IPS DF 4.7 (cell line): ENCODE results near the gene UBE2G2.
"Not testable (repeated sequence)": the region's sequence is repeated elsewhere in the genome, so short reads cannot be mapped to it uniquely, and the experiment has no call there.

Source experiments
- DNase-seq: peaks from one replicate; pipeline ENCODE4 v3.0.0-alpha.2; 2013; ENCODE audit warnings: low spot score; ENCODE audit errors: extremely low read depth

The UBE2G2 gene

GRCh38 chr21:44836349-44836665 is 34.7 kb upstream of the UBE2G2 start:
- DNase-seq = no peak

- no peak for DNase-seq
Observed at GRCh38 chr21:44835647-44835973, 34.0 kb upstream of the UBE2G2 start.

- DNase-seq = no peak
Observed at GRCh38 chr21:44834951-44835646, 33.5 kb upstream of the UBE2G2 start.

GRCh38 chr21:44834231-44834950 is 32.8 kb upstream of the UBE2G2 start:
- DNase-seq = no peak

GRCh38 chr21:44833663-44834062 is 32.0 kb upstream of the UBE2G2 start:
- DNase-seq = no peak

GRCh38 chr21:44832516-44833255 is 31.1 kb upstream of the UBE2G2 start:
- DNase-seq = not testable (repeated sequence)

- no peak for DNase-seq
Observed at GRCh38 chr21:44831227-44831860, 29.7 kb upstream of the UBE2G2 start.

- DNase-seq = no peak
Observed at GRCh38 chr21:44829507-44830092, 28.0 kb upstream of the UBE2G2 start.

GRCh38 chr21:44828362-44829056 is 26.9 kb upstream of the UBE2G2 start:
- DNase-seq = no peak

- DNase-seq = no peak
Observed at GRCh38 chr21:44823179-44823660, 21.6 kb upstream of the UBE2G2 start.

- no peak for DNase-seq
Observed at GRCh38 chr21:44822484-44823178, 21.0 kb upstream of the UBE2G2 start.

- no peak for DNase-seq
Observed at GRCh38 chr21:44820851-44821250, 19.2 kb upstream of the UBE2G2 start.

GRCh38 chr21:44819283-44820243 is 17.9 kb upstream of the UBE2G2 start:
- DNase-seq = no peak

- no peak for DNase-seq
Observed at GRCh38 chr21:44818640-44819011, 17.0 kb upstream of the UBE2G2 start.

GRCh38 chr21:44817914-44818639 is 16.5 kb upstream of the UBE2G2 start, which contains the start of gene SUMO3:
Gene SUMO3, minus strand, starts transcription at chr21:44818062. Its CDS starts 94 bp downstream, at chr21:44817968.
- no peak for DNase-seq

GRCh38 chr21:44817506-44817880 is 15.9 kb upstream of the UBE2G2 start:
- no peak for DNase-seq

- no peak for DNase-seq
Observed at GRCh38 chr21:44816761-44817505, 15.3 kb upstream of the UBE2G2 start.
